Astrocyte of the spinal cord (primary cell): ENCODE results near the gene P2RY14.

ENCODE experiments used
- DNase-seq: peaks from one replicate; pipeline ENCODE4 v3.0.0; 2011; ENCODE audit warnings: low read depth, low spot score
- H3K4me3 ChIP-seq: 2 replicates; pipeline ENCODE4 v1.5.1; 2011; ENCODE audit warnings: low read depth, mild to moderate bottlenecking, low read length, moderate library complexity
- CTCF ChIP-seq: IDR thresholded peaks from 2 replicates; pipeline ENCODE4 v1.5.1; 2012; ENCODE audit warnings: low read depth, mild to moderate bottlenecking, low read length, inconsistent platforms
- in situ Hi-C: cut with HindIII; loops from 2 replicates; pipeline ENCODE4 v1.10.0; 2017; ENCODE audit warnings: low sequenced_read_pairs

The P2RY14 gene

DNA sequence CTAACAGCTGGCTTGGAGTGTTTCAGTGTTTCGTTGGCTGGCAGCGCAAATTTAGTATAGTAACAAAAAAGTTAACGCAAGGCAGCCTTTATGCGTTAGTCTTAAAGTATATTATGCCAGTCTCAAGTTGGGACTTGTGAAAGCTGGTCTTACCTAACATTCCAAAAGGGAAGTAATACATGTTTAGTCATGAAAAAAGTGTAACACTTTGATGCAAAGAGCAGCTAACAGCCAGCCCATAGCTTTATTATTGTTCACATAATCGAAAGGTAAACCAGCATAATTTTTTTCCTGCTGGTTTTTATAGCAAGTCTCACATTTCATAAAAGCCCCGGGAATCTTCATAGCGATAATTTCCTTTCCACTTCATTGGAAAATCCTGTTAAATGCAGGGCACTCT is 40.6 kb upstream of the P2RY14 start:
- H3K4me3 ChIP-seq = no peak overlapping the region
- TF ChIP-seq CTCF = no peak
- in situ Hi-C loops = no loop called here
- DNase-seq = no peak

DNA sequence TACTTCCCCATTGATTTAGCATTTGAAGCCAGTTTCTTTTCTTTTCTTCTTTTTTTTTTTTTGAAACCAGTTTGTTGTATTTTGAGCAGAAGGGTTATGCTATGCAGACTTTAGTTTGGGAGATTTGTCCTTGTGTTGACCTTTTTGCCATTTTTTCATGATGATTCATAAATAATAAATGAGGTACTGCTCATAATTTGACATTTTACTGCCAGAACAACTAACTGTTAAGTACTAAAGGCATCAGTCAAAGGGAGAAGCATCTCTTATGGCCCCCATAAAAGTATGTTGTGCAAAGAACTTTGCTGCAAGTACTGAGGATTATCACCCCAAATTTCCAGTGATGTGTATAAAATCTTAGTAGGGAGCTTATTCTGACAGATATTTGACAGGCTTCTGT is 40.0 kb upstream of the P2RY14 start:
- H3K4me3 ChIP-seq = no peak overlapping the region
- DNase-seq = no peak
- no peak for TF ChIP-seq CTCF

DNA sequence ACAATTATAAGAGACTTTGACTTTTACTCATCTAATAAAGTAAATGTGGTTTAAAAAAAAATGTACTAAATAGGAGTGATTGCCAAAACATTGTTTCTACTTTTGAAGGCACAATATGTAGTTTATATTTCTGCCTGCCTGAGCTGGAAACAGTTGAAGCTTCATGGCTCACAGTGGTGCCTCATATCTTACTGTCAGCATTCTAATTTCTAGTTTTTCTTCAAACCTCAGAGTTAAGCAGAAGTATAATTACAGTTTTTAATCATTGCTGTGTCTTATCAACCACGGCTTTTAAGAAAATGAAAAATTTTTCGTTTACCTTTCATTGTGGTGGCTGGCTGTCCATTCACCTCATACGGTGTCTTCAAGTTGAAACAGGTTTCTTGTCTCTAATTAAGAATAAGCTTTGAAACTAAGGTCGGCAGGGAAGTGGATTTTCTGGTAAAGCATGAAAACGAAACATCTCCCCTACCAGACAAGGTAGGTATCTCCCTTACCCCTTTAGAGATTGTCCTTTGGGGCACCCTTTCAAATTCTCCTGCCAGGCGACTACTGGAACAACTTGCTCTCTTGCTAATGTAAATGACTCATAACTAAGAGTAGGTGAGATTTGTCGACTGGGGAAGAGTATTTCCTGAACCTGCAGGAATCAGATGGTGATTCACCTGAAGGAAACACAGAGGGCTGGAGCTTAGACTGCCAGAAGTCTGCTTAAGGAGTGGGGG is 38.1 kb upstream of the P2RY14 start, which contains the start of gene GPR87:
GPR87 (minus strand) TSS at position 554 of the 725 bp plus-strand sequence. CDS start 16,720 bp downstream, outside the sequence.
- no peak for DNase-seq
- in situ Hi-C loops = no loop called here
- no peak for TF ChIP-seq CTCF
- H3K4me3 ChIP-seq = no peak within 1 kb of the TSS

More for the DNA sequence above, 40.0 kb upstream of the P2RY14 start:
- in situ Hi-C loops = no loop called here

GRCh38 chr3:151315846-151316245 is 37.5 kb upstream of the P2RY14 start:
- in situ Hi-C loops = no loop called here
- H3K4me3 ChIP-seq = no peak overlapping the region
- no peak for DNase-seq
- TF ChIP-seq CTCF = no peak

GRCh38 chr3:151315136-151315535 is 36.8 kb upstream of the P2RY14 start:
- H3K4me3 ChIP-seq = no peak overlapping the region
- peak; percentile 28 for DNase-seq
- in situ Hi-C loops = no loop called here
- no peak for TF ChIP-seq CTCF

DNA sequence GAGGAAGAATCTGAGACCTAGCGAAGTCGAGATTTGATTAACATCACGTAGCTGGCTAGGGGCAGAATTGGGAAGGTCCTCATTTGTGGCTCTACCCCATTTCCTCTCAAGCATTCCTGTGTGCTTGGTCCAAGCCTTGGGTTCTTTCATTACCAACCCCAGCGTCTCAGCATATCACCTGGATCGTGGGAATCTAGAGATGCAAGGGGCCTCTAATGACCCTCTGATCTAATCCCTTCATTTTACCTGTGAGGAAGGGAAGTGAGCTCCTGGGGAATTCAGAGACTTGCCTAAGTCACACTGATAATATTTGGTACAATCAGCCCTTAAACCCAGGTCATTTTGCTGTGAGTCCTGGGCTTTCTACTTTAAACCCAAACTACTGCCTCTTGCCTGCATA is 36.3 kb upstream of the P2RY14 start:
- no peak overlapping the region for H3K4me3 ChIP-seq
- no peak for DNase-seq
- in situ Hi-C loops = no loop called here
- TF ChIP-seq CTCF = no peak
